ENCODE measurements around the gene AKAP7. TPM values are rescaled to one million over a fixed set of nuclear protein-coding genes. Genes with fewer than 3 reads are reported as not detected.
"Not testable (repeated sequence)": the region's sequence is repeated elsewhere in the genome, so short reads cannot be mapped to it uniquely, and the experiment has no call there.

AKAP7 gene
- total RNA-seq, 1 donor from 2014 or later = 10.3 TPM

- DNase-seq = no peak
- intact Hi-C loops (cut with DNase I) = no loop called here
- ATAC-seq (ENCODE audit: poor library complexity) = no peak
These were observed 182.2 kb downstream of the AKAP7 start for GRCh38 chr6:131317516-131317915.

DNA sequence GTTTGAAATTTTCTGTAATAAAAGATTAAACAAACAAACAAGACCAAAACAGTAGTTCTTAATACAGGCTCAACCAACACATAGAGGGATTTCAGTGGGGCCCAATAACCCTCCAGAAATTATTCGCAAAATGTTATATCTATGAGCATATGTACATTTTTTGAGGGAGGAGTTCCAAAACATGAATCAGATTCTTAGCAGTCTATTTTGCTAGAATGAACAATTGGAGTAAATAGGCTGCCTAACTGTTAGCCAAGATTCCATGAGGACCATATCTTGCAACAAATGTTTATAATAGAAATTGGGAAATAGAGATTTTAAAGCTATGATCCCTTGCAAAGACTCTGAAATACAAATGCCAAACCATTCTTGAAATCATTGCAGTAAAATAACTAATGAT is 186.3 kb downstream of the AKAP7 start:
- intact Hi-C loops (cut with DNase I) = no loop called here
- no peak for ATAC-seq (ENCODE audit: poor library complexity)
- DNase-seq = no peak

DNA sequence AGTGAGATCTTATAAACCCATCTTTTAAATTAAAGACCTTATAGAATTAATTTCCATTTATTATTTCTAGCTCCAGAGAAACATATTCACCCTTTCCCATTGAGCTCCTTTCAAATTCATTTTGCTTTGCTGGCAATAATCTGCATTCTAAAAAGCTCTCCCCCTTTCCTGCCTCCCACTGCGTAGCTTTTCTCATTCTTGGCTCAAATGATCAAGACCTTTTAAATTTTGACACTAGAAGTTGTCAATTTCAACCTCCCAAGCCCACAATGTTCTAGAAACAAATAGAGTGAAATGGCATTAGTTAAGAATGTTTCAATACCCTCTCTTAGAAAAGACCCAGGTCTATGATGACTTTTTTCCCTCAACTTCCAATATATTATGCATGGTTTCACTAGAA is 186.9 kb downstream of the AKAP7 start:
- ATAC-seq (ENCODE audit: poor library complexity) (no peak), DNase-seq (no peak)
- intact Hi-C loops (cut with DNase I) = no loop called here

- ATAC-seq (ENCODE audit: poor library complexity); intact Hi-C loops (cut with DNase I); DNase-seq: not testable (repeated sequence)
These were observed 190.4 kb downstream of the AKAP7 start for GRCh38 chr6:131325669-131326068.

GRCh38 chr6:131328727-131329126 is 193.5 kb downstream of the AKAP7 start:
- DNase-seq; ATAC-seq (ENCODE audit: poor library complexity); intact Hi-C loops (cut with DNase I): not testable (repeated sequence)

GRCh38 chr6:131331151-131331550 is 195.9 kb downstream of the AKAP7 start:
- DNase-seq = no peak
- intact Hi-C loops (cut with DNase I) = no loop called here
- ATAC-seq (ENCODE audit: poor library complexity) = no peak

DNA sequence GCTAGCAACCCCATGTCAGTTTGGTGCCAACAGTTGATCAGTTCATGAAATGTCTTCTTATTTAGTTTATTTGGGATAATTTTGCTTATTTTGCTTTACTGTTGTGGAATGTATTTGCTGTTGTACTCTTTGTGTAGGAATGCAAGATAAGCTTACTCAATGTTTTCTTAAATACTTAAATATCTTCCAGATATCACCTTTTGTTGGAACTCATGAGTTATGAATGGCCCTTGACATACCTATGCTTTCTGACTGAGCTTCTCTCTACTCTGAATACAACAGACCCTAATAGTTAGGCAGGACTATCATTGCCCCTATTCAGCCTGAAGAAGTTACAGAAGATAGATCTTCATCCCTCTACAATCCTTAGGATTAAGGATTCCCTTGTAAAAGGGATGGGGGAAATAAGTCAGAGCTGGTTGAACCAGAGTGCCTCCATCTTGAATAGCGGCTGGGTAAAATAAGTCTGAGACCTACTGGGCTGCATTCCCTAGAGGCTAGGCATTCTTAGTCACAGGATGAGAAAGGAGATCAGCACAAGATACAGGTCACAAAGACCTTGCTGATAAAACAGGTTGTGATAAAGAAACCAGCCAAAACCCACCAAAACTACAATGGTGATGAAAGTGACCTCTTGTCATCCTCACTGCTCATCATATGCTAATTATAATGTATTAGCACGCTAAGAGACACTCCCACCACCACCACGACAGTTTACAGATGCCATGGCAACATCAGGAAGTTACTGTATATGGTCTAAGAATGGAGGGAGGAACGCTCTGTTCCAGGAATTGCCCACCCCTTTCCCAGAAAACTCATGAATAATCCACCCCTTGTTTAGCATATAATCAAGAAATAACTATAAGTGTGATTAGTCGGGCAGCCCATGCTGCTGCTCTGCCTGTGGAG is 196.9 kb downstream of the AKAP7 start:
- ATAC-seq (ENCODE audit: poor library complexity) = no peak
- intact Hi-C loops (cut with DNase I) = no loop called here
- no peak for DNase-seq

Other genes with a start within 250 kb of the AKAP7 start
- gene EPB41L2, start 72.2 kb upstream of the AKAP7 start, total RNA-seq = 88.8 TPM

Data from Right ventricle myocardium superior (tissue), 1 donor.